ENCODE results near the gene SCARB1.

SCARB1 gene

DNA sequence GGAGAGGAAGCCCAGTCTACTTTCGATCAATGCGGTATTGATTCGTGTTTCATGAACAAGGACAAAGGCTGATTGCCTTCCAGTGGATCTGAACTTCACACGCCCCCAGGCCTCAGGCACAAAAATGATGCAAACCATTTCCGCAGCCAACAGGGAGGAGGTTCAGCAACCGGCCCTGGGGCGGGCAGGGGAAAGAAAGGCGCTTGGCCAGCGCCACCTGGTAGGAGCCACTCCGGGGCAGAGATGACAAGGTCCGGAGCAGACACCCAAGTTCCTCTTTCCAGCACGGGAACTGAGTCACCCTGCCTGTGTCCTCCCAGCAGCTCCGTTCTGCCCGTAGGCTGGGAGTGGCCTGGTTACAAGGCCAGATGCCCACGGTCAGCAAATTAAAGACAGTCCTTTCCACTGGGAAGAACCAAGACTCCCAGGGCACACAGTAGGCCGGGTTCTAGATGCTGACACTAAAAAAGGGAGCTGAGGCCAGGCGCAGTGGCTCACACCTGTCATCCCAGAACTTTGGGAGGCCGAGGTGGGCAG, 136.3 kb downstream of the SCARB1 start:
- Histone ChIP-seq H3K27ac (ENCODE audit: low read length) (no peak overlapping the region), H3K9me3 (ENCODE audit: control insufficient read depth, low read depth, low read length) (no peaks in the 10 kb centered on the region), H3K9ac (ENCODE audit: low read length) (no peak overlapping the region), H3K36me3 (ENCODE audit: control insufficient read depth, low read depth, low read length) (no peaks in the 10 kb centered on the region), H3K4me1 (ENCODE audit: control insufficient read depth, low read depth, low read length) (no peaks in the 10 kb centered on the region), H3K27me3 (ENCODE audit: control insufficient read depth, insufficient read depth, low read length) (no peaks in the 10 kb centered on the region), H3K4me3 (ENCODE audit: low read length) (no peak overlapping the region)
